ENCODE measurements around the gene SZT2.
"Not testable (repeated sequence)": the region's sequence is repeated elsewhere in the genome, so short reads cannot be mapped to it uniquely, and the experiment has no call there.

SZT2 gene

DNA sequence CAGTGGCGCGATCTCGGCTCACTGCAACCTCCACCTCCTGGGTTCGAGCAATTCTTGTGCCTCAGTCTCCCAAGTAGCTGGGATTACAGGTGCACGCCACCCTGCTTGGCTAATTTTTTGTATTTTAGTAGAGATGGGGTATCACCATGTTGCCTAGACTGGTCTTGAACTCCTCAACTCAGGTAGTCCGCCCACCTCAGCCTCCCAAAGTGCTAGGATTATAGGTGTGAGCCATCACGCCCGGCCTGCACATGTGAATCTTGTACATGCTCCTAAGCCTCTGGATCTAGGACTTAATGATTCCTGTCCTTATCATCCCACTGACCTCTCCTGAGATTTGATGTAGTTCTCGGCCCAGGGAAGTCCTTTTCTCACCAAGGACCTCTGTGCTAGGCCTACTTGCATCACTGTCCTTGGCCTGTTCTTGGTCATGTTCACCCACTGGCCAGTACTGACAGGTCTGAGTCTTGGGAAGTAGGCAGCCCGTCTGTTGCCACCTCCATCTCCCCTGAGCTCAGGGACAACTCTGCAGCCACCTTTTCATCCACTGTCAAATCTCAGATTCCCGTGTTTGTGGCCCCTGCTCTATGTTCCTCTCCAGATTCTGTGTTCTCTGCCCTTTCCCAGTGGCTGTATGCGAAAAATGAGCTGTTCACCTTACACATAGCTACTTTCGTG, 54.6 kb downstream of the SZT2 start:
- no peak for DNase-seq

DNA sequence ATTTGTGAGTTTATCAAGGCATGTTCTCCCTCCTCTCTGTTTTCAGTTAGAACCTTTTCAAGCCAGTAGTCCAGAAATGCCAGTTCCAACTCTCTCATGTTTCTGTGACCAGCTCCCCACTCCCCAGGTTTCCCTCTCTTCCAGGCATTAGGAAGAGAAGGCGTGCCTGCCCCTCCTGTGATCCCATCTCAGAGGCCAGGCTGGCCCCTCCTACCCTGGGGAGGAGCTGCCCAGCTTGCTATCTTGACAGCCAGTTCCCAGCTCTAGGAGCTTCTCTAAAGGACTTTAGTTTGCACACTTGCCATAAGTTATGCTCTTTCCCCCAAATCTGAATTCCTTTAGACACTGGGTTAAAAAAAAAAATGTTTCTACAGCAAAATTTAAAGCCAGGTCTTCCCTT, 55.1 kb downstream of the SZT2 start:
- no peak for DNase-seq

DNA sequence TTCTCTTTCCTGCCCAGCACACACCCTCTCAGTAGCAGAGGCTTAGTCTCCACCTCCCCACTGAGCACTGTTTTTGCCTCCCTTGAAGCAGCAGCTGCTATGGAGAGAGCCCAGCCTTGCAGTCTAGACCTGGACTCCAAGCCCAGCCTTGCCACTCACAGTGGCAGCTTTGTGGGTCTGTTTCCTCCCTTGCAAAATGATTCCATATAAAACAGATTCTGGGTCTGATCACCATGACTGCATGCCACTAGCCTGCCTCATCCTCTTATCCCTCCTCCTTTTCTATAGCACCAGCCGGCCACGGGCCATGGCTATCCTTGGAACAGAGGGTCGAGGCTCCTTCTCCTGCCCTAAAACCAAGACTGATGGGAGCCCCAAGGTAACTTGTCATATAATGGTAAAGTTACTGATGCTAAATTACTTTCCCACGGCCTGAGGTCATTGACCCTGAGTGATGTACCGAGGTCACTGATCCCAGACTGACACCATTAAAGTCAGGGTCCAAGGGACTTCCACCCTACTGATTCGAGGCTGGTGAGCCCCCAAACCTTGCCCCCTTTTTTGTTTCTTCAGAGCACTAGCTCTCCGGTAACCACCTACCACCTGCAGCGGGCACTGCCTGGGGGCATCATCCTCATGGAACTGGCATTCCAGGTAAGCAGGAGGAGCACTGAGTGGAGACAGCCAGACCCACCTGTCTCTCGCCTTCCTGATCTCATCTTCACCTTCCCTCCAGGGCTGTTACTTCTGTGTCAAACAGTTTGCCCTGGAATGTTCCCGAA, 56.1 kb downstream of the SZT2 start:
- DNase-seq, result no peak

DNA sequence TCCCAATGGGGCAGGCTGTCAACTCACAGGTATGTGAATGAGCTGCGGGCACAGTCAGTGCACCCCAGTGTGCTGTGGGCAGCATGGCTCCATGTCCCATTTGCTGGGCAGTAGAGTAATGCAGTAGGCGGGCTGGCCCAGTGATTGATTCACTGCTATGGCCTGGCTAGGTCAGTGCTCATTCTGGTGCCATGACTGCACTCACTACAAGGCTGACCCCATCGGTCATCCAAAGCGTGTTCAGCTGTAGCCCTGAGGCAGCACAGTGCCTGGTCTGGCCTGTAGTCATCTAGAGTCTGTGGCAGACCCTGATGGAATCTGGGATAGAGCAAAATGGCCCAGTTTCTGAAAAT, 56.7 kb downstream of the SZT2 start:
- no peak for DNase-seq

DNA sequence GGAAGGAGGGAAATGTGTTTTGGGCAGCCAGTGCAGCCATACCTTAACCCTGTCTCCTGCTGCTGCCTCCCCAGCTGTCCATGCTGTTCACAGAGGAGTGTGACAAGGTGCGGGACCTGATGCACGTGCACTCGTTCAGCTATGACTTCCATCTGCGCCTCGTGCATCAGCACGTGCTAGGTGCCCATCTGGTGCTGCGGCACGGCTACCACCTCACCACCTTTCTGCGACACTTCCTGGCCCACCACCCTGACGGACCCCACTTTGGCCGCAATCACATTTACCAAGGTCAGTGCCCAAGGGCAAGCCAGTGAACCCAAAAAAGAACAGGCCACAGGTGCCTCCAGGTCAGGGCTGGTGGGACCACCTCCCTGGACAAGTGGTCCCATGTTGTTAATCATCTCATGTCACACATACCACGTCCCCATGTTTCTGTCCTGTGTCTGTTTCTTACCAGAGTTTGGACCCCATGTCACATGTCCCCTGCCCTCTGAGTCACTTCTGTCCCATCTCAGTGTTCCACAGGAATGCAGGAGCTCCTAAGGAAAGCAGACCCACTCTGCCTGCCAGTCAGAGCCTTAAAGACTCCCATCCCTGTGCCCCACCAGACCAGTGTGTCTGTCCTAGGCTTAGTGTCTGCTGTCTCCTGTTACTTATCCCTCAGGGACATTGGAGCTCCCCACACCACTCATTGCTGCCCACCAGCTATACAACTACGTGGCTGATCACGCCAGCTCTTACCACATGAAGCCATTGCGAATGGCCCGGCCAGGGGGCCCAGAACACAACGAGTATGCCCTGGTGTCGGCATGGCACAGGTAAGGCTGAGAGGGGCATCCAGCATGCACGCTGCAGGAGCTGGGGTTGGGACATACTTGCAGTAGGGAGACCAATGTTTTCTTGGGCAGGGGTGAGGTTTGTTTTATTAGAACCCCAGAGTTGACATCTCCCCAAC, 57.5 kb downstream of the SZT2 start:
- DNase-seq, result no peak

DNA sequence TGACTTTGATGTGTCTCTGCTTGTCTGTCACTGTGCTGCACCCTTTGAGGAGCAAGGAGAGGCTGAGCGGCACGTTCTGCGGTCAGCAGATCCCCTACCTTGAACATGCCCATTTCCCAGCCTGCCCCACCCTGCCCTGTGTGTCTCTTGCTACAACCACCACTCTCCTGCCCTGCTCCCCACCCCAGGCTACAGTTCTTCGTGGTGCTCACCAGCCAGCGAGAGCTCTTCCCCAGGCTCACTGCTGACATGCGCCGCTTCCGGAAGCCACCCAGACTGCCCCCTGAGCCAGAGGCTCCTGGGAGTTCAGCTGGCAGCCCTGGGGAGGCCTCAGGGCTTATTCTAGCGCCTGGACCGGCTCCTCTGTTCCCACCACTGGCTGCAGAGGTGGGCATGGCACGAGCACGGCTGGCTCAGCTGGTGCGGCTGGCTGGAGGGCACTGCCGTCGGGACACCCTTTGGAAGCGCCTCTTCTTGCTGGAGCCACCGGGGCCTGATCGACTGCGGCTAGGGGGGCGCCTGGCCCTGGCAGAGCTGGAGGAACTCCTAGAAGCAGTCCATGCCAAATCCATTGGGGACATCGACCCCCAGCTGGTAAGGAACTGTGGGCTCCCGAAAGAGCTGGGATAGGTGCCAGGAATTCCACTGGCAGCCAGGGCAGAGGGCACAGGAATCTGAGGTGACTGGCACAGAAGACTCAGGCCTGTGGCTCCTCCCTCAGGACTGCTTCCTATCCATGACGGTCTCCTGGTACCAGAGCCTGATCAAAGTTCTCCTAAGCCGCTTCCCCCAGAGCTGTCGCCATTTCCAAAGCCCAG, 58.4 kb downstream of the SZT2 start:
- DNase-seq, result peak; percentile 29

DNA sequence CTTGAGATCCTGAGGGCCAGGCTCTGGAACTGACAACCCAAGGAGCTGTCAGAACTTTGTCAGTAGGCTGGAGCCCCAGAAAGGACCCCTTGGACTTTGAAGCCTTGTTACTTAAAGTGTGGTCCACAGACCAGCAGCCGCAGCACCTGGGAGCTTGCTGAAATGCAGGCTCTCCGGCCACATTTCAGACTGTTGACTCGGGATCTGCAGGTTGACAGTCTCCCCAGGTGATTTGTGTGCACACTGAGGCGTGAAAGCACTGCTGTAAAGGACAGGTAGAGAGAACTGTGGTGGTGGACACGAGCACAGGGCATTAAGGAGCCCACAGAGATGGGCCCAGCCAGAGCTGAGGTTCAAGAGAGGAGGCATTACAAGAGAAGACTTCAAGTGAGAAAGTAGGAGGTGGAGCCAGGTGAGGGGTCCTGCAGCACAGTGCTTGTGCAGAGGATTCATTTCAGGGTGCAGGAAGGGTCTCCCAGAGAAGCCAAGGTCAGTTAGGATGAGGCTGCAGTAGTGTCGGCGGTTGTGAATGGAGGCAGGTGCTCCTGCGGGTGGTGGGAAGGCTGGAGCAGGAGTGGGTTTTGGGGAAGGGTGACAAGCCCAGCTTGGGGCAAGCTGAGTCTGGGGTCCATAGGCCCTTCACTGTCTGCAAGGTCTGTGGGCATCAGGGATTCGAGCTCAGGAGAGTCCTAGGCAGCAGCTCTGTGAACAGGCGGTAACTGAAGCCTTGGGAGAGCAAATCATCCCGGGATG, 59.4 kb downstream of the SZT2 start:
- no peak for DNase-seq

DNA sequence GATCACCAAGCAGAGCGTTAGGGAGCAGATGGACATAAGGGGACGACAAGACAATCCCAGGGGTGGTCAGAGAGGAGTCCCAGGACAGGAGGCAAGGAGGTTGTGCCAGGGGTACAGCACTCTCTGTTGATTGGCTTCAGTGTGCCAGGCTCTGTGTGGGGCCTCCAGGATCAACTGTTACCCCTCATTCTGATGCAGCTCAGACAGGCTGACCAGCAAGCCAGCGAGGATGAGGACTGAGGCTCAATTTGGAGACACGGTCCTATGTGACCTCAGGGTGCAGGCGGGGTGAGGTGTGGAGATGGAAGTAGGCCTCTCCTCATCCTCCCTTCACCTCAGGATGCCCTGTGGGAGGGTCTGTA, 60.0 kb downstream of the SZT2 start:
- no peak for DNase-seq

DNA sequence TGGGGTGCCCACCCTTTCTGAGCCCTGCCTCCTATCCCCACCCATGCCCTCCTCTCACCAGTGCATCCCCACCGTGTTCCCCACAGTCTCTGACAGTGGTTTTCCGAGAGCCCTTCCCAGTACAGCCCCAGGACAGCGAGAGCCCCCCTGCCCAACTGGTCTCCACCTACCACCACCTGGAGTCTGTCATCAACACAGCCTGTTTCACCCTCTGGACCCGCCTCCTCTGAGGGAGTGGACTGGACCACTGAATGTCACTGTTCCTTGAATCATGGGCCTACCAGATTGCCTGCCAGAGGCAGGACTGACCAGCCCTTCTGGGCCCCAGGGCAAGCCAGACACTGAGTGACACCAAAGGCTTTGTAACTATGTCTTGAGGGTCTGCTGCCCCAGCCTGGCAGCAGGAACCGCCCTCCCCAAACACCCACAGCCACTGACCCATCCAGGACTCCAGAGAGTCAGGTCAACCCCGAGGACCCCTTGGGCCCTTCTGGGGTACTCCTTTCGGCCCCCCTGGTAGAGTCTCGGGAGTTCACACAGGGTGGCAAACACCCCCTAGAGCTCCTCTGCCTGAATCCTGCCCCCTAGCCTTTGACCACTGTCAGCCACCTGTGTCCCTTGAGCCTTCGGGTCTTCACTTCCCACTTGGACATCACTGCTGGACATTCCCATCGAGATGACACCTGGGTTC, 60.7 kb downstream of the SZT2 start:
- peak; percentile 40 for DNase-seq

DNA sequence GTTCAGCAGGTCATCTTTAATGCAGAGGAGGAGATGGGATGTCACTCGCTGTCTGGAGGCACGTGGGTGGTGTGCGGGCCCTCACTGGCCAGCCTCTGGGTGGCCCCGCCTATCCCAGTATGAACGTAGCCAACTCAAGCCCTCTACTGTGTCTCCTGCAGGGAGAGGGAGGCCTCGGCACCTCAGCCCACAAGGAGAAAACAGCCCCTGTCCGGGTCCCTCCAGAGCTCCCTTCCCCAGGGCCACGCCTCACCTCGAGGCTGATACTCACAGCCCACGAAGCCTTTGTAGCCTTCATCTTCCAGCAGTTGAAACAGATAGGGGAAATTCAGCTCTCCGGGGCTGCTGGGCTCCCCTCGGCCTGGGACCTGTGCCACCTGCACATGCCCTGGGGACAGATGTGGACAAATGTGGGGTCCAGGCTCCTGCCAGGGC, 61.5 kb downstream of the SZT2 start:
- DNase-seq, result no peak

DNA sequence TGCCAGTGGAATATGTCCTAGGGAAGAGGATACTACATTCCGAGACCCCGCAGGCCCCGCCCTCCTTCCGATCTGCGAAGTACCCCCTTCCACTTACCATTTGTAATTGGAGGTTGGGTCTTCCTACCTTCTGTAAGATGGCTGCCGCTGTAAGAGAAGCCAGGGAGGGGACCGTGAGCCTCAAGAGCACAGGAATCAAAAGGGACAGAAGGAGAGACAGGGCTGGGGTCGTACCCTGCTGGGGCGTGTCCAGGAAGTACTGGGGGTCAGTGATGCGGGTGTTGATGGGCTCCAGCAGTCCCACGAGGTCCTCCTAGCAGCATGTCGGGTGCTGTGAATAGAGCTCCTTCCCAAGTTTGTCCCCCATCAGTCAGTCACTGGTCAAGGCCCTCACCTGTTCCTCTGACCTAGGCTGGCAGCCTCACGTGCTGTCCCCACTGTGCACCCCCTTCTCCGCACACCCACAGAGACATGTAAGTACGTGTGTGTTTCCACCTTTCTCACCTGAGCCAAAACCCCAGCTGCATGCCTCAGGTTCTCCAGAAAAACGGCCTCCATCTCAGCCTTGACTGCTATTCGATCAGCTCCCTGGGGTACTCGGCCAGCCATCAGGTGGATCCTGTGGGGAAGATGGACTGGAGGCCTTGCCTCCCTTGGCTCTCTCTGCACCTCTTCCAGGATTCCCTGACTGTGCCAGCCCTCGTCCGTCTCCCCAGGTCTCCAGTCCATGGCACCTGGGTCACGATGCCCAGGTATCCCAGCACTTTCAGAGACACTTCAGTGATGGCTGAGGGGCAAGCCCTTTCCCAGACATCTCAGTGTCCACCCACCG, 62.2 kb downstream of the SZT2 start:
- DNase-seq, result no peak

DNA sequence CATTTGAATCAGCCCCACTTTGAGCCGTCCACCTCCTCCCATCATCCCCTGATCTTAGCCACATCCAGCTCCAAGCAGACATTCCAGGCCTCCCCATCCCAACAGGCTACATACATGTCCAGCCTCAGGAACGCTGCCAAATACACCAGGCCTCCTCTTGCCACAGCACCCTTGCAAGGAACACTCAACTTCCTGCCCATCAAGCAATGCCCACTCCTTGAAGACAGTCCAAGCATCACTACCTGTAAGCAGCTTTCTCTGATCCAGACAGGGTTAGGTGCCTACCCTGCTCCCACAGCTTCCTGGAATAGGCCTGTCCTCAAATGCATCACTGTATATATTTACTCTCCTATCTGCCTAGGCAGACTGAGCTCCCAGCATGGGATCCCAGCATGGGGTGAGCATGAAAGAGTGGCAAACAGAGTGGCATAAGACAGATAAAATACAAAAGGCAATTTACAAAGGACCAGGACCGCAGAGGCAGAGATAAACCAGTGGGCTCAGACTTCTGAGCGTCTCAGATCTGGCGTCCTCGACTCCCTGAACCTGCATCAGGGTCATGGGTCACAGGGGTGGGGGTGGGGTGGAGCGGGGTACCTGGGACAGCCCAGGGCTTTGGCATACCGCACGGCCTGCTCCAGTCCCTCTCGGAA, 63.2 kb downstream of the SZT2 start:
- DNase-seq, result no peak

DNA sequence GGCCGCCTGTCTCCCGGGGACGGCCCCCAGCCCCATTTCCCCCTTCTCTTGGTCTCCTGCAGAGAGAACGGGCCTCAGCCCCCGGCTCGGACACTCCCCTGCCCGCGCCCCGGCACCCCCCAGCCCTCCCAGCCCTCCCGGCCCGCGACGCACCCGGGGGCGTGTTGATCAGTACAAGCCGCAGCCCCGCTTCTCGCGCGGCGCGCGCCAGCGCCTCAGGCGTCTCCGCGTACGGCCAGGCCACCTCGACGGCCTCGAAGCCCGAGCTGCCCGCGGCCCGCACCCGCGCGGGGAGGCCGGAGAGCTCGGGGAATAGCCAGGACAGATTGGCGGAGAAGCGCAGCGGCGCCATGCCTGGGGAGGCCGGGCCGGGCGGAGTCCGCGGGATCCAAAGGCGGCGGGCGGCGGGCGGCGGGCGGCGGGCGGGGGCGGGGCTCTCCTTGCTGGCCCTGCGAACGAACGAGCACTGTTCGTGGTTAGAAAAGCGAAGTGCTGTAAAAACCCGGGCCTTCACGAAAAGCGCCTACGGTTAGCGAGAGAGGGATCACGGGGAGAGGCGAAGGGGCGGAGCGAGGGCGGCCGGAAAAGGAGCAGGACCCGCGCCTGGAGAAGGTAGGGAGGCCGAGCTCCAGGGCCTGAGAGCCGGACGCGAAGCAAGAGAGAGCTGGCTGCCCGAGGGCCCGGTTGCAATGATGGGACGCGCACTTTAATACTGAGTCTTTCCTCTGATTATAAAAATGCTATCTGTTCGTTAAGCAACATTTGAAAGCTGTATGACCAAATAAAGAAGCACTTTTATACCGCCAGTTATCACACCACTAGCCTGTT, 64.0 kb downstream of the SZT2 start, which contains the start of gene HYI:
Gene HYI, minus strand, starts transcription at position 490 of the 828 bp plus-strand sequence. Its CDS starts 138 bp downstream, at position 352.
- DNase-seq, result peak; percentile 84

DNA sequence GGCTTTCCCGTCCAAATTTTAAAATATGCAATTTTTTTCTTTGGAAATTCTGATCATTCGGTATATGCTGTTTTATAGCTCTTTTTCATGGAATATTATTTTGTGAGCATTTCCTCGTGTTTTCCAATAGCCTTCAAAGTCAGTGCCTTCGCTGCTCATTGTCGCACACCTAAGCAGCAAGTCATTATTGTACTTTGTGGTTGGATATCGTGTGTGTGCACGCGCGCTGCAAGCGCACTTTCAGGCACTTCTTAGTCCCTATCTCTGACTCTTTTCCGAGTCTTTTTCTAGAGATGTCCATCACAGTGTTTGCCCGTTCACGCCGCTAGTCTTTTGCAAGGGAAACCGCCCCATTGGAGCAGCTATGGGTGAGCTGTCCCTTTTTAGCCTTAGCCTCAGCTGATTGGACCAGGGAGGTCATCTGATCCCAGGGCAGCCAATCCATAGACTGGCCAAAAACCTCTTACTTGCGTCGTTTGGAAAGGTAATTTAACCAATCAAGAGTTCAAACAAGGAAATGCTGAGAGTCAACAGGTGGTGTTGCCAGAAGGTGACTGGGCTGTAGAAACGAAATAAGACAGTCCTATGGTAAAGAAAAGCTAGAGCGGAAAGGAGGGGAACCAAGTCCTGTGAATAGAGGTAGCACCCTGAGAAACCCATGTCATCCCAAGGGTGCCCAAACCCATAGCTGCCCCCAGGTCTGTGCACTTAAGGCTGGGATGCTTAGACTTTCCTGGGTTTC, 64.7 kb downstream of the SZT2 start:
- DNase-seq, result peak; percentile 76

DNA sequence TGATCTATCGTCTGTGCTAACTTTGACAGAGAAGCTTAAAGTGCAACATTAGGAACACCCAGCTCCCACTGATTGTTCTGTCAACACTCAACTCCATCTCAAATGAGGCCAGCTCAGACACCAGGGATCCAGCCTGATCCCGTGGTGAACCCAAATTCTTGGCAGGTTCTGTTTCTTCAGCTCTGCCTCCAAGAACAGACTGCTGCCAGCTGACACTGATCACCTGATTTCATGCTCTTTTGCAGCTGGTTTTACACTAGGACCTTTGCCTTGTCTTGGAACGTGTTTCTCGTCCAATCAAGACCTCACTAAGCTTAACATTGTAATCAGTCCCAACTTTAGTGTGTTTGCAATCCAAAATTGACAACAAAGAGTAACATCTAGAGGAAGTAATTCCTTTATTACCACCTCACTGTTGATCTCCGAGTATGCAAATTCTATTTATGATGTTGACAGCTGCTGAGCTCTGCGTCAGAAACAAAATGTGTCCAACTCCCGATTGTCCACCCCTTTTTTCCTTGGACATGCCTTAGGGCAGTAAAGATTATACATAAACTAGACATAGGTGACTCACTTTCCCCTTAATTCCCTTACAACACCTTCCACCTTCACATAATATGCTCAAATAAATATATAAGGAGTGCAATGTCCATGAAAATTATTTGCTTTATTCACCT, 65.7 kb downstream of the SZT2 start:
- DNase-seq, result no peak

DNA sequence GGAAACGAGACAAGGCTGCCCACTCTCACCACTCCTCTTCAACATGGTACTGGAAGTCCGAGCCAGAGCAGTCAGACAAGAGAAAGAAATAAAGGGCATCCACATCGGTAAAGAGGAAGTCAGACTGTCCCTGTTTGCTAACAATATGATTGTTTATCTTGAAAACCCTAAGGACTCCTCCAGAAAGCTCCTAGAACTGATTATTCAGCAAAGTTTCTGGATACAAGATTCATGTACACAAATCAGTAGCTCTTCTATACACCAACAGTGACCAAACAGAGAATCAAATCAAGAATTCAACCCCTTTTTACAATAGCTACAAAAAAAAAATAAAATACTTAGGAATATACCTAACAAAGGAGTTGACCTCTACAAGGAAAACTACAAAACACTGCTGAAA, 68.7 kb downstream of the SZT2 start:
- not testable (repeated sequence) for DNase-seq

DNA sequence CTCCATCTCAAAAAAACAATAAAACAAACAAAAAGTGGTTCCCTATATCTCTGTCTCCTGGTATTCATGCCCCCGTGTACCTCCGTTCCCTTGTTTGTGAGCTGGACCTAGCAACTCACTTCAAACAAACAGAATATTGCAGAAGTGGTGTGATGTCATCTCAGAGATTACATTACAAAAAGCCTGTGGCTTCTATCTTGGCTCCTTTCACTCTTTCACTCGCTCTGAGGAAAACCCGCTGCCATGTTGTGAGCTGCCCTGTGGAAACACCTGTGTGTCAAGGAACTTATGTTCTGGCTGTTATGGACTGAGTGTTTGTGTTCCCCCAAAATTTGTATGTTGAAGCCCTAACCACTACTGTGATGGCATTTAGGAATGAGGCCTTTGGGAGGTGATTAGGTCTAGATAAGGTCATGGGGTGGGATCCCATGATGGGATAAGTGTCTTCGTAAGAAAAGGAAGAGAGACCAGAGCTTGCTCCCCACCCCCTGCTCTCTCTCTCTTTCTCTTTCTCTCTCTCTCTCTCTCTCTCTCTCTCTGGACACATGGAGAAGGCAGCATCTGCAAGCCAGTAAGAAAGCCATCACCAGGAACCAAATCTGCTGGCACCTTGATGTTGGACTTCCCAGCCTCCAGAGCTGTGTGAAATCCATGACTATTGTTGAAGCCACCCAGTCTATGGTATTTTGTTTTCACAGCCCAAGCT, 71.4 kb downstream of the SZT2 start:
- no peak for DNase-seq

All from activated CD8-positive, alpha-beta memory T cell treated with anti-CD3 and anti-CD28 coated beads, Interleukin-2, amount 50 U/mL, for 48 hours (primary cell).